UCSD-AML1 (cell line): ENCODE data around the gene CCDC80.
A peak's percentile ranks its signal among the peaks of the same experiment; 100 is the strongest.
"Not testable (repeated sequence)": the region's sequence is repeated elsewhere in the genome, so short reads cannot be mapped to it uniquely, and the experiment has no call there.

Source experiments
- DNase-seq: peaks from one replicate; lab custom pipeline; 2025; ENCODE audit not compliant: unreplicated experiment; lab: John Stamatoyannopoulos, UW

CCDC80 gene

DNA sequence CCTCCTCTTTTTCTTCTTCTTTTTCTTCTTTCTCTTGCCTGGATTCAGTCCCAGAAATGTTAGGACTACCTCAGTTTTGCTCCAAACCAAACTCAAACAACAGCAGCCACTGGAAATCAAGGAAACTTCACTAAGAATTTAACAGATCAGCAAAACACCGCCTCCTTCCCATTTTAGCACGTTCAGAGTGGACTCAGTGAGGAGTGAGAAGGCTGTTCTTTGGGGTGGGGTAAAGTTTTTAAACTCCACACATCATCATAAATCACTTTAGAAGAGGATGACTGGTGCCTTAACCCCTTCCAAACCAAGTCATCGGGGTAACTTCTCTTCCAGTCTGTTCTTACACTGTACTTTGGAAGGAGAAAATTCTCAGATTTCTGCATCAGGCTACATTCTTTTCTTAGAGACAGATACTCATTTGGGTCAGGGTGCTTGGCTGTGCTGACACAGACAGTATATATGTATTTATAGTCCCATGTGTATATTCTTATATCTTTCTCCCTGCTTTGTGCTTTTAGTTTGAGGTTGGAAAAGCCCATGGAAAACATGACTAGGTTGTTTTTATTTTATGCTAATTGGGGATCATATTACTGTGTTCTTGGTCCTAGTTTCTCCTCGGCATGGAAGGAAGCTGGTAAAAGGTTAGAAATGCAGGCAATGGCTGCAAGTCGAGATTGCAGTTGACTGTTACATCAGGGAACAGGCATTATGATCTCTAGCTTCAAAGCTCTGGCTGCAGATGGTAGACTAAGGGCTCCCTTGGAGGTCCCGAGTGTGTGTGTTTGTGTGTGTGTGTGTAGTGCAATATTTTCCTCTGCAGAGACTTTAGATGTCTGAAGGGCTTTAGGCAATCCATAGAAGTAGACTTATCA is at the start of gene CCDC80:
CCDC80 (minus strand) TSS at position 214 of the 872 bp plus-strand sequence. CDS start 1,238 bp downstream, outside the sequence.
- DNase-seq, result no peak

- DNase-seq, result no peak
Measured at GRCh38 chr3:112689989-112690388, 49.0 kb upstream of the CCDC80 start.

DNA sequence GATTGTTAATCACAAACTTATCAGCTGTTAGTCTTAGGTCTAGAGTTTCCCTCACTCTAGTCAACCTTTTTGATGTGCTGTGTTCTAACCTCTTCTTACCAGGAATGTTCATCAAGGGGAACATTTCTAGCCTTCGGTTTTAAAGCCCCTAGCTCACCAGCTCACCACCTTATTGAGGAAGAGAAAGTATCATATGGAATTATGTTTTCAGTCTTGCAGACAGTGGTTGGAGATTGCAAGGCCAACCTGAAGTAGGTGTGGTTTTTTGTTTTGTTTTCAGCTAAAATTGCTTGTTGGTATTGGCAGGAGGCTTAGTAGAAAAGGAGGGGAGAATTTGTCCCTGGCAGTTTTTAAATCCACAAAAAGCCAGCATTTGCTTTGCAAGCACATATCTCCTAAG is 48.4 kb upstream of the CCDC80 start:
- DNase-seq, result no peak

GRCh38 chr3:112688819-112689218 is 47.9 kb upstream of the CCDC80 start:
- no peak for DNase-seq

- DNase-seq, result no peak
Measured at GRCh38 chr3:112688085-112688769, 47.3 kb upstream of the CCDC80 start.

DNA sequence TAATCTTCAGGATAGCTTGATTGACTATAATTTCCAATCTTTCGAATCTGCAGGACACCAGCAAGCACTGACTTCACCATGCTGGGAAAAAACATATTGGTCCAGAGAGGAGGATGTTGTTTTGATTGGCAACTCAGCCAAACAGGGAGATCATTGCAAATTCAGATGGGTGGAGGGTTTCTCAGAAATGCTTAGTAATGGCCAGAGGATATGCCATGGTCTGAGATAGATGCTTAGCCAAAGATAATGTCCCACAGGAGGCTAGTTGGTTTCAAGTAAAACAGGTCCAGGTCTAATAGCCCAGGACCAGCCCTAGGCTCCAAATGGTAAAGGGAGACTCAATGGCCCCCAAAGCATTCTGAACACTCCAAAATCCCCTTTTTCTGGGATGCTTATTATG is 46.7 kb upstream of the CCDC80 start:
- DNase-seq, result no peak

- no peak for DNase-seq
Measured at GRCh38 chr3:112687211-112687610, 46.3 kb upstream of the CCDC80 start.

DNA sequence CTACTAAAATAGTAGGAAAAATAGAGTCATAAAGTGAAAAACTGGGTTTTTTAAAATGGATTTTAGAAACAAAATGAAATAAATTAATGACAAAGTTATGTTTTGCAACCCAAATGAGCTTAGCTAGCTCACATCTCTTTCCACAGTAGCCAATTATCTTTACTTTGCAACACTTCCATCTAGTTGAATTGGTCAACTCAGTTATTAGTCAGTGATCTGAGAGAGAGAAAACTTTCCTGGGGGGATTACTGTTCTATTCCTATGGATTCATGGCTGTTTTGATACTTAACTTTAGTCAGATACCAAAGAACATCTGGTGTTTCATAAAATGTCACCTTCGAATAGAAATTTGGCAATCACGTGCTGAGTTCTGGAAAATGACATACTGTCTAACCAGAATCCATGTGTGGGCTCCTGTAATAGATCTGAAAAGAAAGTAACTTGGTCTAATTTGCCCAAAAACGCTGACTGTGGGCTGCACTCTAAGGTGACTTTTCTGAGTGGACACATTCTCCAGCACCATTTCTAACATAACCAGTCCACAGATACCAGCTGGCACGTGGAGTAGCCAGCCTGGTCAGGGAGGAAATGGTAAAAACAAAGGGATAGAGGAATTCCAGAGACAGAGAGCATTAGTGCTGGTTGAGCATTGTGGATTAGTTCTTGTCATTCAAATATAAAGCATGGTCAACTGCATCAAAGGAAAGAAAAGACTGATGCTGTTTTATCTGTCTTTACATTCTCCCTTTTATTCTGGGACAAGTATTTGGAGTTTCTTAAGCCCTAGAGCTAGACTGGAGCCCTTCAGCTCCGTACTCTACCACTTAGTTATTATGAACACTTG is 45.2 kb upstream of the CCDC80 start:
- no peak for DNase-seq

DNA sequence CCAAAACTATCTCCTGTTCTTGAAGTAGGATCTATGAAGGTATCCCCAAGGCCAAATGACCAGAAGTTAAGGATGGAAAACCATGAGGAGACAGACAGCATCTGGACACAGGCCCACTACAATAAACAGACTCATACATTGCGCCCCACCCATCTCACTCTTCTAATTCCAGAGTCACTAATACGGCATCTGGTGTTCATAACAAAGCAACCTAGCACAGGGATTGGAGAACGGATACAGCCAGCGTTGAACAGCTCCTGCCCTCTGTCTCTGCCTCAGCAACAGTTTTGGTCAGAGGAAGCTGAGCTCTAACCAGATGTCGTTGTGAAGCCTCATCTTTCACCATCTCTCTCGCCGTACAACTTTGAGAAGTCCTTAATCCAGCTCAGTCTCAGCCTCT is 44.5 kb upstream of the CCDC80 start:
- DNase-seq, result no peak

DNA sequence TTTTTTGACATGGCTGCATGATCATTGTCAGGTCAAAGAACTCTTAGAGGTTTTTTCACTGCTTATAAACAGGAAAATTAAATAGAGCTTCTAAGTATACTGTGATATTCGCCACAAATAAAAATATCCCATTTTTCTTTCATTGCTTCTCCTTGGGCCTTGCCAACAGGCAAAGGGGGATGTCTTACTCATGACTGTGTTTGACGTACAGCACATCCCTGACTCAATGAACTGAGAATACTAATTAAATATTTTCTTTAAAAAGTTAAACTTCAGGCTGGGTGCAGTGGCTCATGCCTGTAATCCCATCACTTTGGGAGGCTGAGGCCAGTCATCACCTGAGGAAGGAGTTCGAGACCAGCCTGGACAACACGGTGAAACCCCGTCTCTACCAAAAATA is 41.4 kb upstream of the CCDC80 start:
- no peak for DNase-seq

DNA sequence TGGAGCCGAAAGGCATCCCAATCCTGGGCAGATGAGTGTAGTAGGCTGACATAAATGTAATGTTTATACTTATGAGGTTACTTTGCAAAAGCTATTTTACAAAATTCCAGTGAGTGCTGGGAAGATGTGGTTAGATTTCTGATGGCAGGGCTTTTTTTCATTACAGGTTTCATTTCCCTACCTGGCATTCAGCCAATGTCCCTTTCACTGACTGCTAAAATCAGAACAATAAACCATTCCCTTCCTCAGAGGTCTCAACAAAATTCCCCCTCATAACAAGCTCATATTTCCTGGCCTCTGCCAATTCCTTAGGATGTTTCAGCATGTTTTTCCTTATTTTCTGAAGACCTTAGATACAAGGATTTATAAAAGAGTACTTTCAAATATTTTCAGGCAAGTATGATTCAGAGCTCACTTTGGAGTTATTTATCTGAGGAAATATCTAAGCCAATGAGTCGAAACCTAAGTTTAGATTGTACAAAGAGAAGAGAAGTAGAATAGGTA is 40.9 kb upstream of the CCDC80 start:
- no peak for DNase-seq

DNA sequence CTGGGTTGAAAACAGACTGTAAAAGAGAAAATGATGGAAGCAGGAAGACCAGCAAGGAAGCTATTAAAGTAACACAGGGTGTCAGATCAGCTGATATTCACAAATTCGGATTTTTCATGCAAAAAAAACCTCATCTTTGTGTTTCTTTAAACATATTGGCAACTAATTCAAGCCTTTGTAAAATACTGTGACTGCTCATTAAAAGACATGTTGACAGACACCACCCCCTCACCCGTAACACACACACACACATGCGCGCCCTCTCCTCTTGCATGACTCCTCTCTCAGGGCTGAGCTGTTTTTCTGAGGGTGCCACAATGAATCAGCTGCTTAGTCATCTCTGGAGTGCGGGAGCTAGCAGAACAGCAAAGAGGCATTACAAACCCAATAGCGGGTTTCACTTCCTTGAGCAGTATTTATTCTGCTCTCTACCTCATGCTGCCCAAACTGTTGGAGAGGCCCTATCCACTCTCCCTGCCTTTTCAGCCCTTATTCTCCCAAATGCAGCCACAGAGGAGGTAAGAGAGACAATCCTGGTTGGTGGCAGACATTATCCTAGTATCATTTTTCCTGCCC is 35.8 kb upstream of the CCDC80 start:
- peak; percentile 22 for DNase-seq

DNA sequence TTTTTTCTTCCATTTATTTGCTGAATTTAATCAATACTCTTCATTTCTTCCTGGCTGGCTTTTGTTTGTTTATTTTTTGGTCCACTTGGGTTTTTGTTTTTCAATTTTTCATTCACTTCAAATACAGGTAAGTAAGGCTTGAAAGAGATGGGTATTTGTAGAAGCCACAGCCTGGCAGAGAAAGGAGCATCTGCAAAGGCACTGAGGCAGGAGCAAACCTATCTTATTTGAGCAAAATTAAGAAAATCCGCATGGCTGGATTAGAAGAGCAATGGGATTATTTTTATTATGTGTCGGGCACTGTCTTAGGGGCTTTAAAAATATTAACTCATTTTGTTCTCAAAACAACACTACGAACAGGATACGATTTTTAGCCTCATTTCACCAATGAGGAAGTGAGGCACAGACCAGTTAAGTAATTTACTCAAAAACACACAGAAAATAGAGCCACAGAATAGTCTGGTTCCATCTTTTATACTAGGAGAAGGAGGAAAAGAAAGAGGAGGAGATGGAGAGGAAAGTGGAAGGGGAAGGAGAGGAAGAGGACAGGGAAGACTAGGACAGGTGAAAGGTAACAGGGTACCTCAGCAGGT is 35.1 kb upstream of the CCDC80 start:
- DNase-seq, result no peak

DNA sequence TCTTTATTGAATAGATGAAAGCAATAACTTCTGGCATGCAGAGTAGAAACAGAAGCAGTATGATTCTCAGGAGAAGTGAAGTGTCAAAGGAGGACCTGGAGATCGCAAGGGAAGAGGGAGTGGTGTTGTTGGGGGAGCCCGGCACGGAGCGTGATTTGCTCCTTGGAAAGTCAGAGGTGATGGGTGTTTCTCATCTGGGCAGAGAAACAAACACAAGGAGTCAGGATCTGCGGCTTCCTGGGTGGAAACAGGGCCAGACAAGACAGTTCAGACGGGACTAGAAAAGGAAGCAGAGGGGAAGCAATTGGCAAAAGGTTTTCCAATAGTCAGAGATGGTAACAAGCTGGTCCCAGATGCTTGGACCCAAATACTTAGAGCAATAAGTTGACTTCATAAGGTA is 34.4 kb upstream of the CCDC80 start:
- DNase-seq, result no peak

DNA sequence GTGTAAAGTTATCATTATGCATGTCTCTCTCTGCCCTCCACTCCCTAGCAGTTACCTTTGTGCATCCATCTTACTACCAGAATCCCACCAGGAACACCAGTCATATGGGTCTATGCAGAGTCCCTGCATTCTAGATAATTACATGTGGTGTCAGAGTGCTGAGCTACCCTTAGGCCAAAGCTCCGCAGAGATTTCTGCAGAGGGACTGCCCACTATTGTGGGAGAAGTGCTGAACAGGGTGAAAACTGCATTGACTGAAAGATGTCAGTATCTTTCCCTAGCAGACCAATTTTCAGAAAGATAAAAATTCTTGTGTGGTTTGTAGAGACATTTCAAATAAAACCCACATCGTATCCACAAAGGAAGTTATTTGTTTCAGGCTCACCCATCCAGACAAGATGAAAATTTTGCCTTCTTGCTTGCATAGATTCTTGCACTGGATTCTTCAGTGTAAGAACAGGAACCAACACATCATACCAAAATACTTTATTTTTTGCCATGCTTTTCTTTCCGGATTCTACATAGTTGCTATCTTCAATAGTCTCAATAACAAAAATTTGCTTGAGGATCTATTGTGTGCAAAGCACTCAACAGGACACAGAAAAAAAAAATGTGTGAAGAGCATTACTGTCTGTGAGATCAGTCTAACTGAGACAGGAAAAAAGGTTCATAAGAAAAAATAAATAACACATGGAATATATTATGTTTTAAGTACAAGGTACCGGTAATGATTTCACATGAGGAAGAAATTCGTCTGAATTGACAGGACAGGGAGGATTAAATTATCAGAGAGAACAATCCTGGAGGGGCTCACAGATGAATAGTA is 32.0 kb upstream of the CCDC80 start:
- DNase-seq, result no peak

DNA sequence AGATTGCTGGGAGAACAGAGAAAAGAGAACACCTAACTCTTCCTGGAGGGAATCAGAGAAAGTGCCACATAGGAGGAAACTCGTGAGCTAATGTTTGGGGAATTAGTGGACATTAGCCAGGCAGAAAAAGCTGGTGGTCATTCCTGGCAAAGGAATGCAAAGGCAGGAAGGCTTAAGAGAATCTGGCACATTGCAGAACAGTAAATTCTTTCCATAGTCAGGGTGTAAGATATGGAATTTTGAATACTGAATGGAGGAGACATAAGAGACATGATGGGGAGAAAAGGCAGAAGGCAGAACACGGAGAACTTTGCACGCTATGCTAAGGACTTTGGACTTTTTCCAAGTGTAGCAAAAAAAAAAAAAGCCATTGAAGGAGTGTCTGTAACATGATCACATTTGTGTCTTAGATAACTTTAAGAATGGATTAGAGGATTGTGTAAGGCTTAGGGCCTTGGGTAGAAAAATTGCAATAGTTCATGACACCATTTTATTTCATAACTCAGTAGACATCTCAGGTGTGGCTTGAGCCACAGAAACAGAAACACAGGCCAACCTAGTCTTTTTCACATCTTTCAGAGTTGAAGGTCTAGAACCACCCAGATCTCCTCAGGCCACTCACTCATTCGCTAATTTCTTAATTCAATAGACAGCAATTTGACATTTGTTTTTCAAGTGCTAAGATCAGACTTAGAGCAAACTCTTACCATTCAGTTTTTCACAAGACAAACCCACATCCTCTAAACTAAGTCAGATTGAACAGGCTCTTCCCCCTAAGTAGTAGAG is 31.2 kb upstream of the CCDC80 start:
- DNase-seq, result no peak

DNA sequence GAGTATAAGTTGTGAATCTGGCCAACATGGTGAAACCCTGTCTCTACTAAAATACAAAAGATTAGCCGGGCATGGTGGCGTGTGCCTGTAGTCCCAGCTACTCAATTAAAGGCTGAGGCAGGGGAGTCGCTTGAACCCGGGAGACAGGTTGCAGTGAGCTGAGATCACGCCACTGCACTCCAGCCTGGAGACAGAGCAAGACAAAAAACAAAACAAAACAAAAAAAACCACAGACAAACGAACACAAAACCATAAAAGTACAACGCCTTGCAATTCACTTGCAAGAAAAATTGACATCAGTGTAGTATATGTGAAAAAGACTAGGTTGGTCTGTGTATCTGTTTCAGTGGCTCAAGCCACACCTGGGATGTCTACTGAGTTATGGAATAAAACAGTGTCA is 29.9 kb upstream of the CCDC80 start:
- no peak for DNase-seq

GRCh38 chr3:112667599-112667998 is 26.7 kb upstream of the CCDC80 start:
- DNase-seq, result no peak

- not testable (repeated sequence) for DNase-seq
Measured at GRCh38 chr3:112665009-112665408, 24.1 kb upstream of the CCDC80 start.
